Choroid plexus epithelial cell (primary cell): Measurements from ENCODE around the gene CFTR.

ENCODE experiments used
- DNase-seq: peaks from one replicate; pipeline ENCODE4 v3.0.0-alpha.2; 2010; ENCODE audit warnings: low read depth
- H3K4me3 ChIP-seq: 2 replicates; pipeline ENCODE4 v1.5.1; 2011; ENCODE audit warnings: low read depth, mild to moderate bottlenecking, control low read depth, low read length, moderate library complexity
- TF ChIP-seq, protein P1 (sequence below): conservative IDR thresholded peaks from 2 replicates; pipeline ENCODE4 v1.5.1; 2011; ENCODE audit warnings: low read depth, mild to moderate bottlenecking, control low read depth, inconsistent platforms, low read length, moderate library complexity

CFTR gene

GRCh38 chr7:117673367-117673766 is 193.5 kb downstream of the CFTR start:
- TF ChIP-seq, protein P1, sequence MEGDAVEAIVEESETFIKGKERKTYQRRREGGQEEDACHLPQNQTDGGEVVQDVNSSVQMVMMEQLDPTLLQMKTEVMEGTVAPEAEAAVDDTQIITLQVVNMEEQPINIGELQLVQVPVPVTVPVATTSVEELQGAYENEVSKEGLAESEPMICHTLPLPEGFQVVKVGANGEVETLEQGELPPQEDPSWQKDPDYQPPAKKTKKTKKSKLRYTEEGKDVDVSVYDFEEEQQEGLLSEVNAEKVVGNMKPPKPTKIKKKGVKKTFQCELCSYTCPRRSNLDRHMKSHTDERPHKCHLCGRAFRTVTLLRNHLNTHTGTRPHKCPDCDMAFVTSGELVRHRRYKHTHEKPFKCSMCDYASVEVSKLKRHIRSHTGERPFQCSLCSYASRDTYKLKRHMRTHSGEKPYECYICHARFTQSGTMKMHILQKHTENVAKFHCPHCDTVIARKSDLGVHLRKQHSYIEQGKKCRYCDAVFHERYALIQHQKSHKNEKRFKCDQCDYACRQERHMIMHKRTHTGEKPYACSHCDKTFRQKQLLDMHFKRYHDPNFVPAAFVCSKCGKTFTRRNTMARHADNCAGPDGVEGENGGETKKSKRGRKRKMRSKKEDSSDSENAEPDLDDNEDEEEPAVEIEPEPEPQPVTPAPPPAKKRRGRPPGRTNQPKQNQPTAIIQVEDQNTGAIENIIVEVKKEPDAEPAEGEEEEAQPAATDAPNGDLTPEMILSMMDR = no peak
- no peak for DNase-seq
- H3K4me3 ChIP-seq = no peak overlapping the region

- no peak overlapping the region for H3K4me3 ChIP-seq
- TF ChIP-seq, protein P1 = peak; percentile 55
- peak; percentile 81 for DNase-seq
These were observed 194.0 kb downstream of the CFTR start for GRCh38 chr7:117673839-117674238.

GRCh38 chr7:117674617-117675016 is 194.8 kb downstream of the CFTR start:
- no peak for DNase-seq
- H3K4me3 ChIP-seq = no peak overlapping the region
- TF ChIP-seq, protein P1 = no peak

DNA sequence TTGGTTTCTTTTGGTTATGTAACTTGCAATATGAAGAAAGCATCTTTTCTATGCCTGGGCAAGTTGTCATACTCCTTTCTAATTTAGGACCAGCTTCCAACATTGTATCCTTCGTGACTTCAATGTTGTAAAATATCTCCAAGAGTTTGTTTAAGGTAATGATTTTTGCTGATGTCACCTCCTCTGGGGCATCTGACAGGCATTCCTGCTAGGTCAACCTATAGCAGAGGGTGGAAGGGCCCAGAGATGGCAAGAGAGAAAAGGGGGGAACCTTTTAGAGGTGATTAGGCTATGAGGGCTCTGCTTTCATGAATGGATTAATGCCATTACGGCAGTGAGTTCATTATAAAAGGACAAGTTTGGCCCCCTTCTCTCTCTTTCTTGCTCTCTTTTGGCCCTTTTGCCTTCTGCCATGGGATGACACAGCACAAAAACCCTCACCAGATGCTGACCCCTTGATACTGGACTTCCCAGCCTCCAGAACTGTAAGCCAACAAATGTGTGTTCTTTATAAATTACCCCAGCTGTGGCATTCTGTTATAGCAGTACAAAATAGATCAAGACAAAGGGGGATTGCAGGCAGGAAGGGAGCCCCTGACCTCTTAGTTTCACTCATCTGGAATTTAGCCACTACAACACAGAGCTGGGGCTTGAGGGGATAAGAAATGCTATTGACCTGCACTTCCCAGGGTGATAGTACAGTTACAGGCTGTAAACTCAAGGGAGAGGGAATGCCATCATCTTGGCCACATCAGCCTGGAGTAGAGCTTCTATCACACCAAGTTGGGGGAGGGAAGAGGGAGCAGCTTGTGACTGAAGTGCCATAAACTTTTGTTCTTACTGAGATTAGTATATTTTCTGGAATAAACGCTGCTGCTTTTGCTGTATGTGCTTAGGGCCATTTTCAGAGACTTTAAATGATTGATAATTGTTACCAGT is 195.9 kb downstream of the CFTR start:
- no peak overlapping the region for H3K4me3 ChIP-seq
- TF ChIP-seq, protein P1 = no peak
- DNase-seq = no peak

DNA sequence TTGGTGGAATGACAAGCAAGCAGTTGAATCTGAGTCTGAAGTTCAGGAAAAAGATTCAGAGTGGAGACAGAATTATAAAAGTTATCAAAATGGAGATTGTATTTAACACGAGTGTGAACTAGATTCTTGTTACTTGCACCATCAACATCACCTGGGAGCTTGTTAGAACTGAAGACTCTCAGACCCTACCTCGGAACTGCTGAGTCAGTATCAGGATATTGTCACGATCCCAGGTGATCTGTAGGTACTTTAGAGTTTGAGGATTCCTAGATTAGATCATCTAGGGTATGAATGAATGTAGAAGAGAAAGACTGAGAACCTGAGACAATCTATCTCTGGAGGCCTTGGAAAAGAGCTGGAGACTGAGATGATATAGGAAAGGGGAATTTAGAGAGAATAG is 199.3 kb downstream of the CFTR start:
- no peak for DNase-seq
- TF ChIP-seq, protein P1 = no peak
- H3K4me3 ChIP-seq = no peak overlapping the region

DNA sequence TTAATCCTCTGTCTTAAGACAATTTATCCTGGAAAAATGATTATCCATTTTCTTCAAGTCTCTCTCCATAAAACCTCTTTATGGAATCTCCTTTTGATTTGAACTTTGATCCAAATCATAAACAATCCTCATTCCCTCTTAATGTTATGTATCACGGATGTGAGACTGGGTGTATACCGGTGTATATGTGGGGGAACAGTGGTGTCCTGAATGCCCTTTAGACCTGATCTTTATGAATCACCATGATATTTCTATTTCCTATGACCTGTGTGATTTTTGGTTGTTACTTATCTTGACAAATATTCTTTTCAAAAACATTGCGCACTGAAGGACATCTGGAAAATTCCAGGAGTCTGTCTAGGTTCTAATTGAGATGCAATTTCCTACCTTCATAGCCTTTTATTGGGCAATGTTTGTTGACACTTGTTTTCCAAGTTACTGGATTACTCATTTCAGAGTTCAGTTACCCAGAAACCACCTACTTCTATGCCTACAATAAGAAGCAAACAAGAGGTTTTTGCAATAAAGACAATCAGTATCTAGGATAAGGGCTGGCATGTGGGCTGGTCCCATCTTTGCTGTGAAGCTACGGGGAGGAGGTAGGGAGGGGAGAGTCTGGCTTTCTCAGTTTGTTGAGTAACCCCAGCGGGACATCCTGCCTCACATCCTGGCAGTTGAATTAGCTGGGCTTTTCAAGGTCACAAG is 203.0 kb downstream of the CFTR start:
- no peak overlapping the region for H3K4me3 ChIP-seq
- TF ChIP-seq, protein P1 = no peak
- DNase-seq = peak; percentile 50
